Left kidney (tissue), 8 donors: ENCODE results near the gene LRRC3. TPM values are rescaled to one million over a fixed set of nuclear protein-coding genes. Genes with fewer than 3 reads are reported as not detected.
A peak's percentile ranks its signal among the peaks of the same experiment; 100 is the strongest.
"Not testable (repeated sequence)": the region's sequence is repeated elsewhere in the genome, so short reads cannot be mapped to it uniquely, and the experiment has no call there.

Source experiments
- DNase-seq: peaks from one replicate; pipeline ENCODE4 v3.0.0-alpha.2; 2013
- long read RNA-seq, 8 donors: transcript quantifications; one replicate each; lab custom pipeline, GENCODE V29; 2026
- polyA plus RNA-seq: library from polyadenylated mRNA; unstranded; fragments of 120-200 nt; gene quantifications from one replicate; pipeline ENCODE4 v1.2.1, GENCODE V29; 2013; ENCODE audit not compliant: insufficient read length

LRRC3 gene, protein sequence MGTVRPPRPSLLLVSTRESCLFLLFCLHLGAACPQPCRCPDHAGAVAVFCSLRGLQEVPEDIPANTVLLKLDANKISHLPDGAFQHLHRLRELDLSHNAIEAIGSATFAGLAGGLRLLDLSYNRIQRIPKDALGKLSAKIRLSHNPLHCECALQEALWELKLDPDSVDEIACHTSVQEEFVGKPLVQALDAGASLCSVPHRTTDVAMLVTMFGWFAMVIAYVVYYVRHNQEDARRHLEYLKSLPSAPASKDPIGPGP
- polyA plus RNA-seq: 4.6 TPM
- long read RNA-seq, donor 1, full-length matches to known transcripts: 7 of 19 reads
- long read RNA-seq, donor 1, partial matches to known transcripts: 12 of 19 reads
- long read RNA-seq, donor 1, other reads (novel, unspliced or antisense): 0 of 19 reads
- long read RNA-seq, donor 2, full-length matches to known transcripts: 2 of 2 reads
- long read RNA-seq, donor 2, partial matches to known transcripts: 0 of 2 reads
- long read RNA-seq, donor 2, other reads (novel, unspliced or antisense): 0 of 2 reads
- long read RNA-seq, donor 3, full-length matches to known transcripts: 2 of 2 reads
- long read RNA-seq, donor 3, partial matches to known transcripts: 0 of 2 reads
- long read RNA-seq, donor 3, other reads (novel, unspliced or antisense): 0 of 2 reads
- long read RNA-seq, donor 4: 0 reads
- long read RNA-seq, donor 5, full-length matches to known transcripts: 3 of 3 reads
- long read RNA-seq, donor 5, partial matches to known transcripts: 0 of 3 reads
- long read RNA-seq, donor 5, other reads (novel, unspliced or antisense): 0 of 3 reads
- long read RNA-seq, donor 6, full-length matches to known transcripts: 7 of 7 reads
- long read RNA-seq, donor 6, partial matches to known transcripts: 0 of 7 reads
- long read RNA-seq, donor 6, other reads (novel, unspliced or antisense): 0 of 7 reads
- long read RNA-seq, donor 7, full-length matches to known transcripts: 2 of 2 reads
- long read RNA-seq, donor 7, partial matches to known transcripts: 0 of 2 reads
- long read RNA-seq, donor 7, other reads (novel, unspliced or antisense): 0 of 2 reads
- long read RNA-seq, donor 8: 0 reads

DNA sequence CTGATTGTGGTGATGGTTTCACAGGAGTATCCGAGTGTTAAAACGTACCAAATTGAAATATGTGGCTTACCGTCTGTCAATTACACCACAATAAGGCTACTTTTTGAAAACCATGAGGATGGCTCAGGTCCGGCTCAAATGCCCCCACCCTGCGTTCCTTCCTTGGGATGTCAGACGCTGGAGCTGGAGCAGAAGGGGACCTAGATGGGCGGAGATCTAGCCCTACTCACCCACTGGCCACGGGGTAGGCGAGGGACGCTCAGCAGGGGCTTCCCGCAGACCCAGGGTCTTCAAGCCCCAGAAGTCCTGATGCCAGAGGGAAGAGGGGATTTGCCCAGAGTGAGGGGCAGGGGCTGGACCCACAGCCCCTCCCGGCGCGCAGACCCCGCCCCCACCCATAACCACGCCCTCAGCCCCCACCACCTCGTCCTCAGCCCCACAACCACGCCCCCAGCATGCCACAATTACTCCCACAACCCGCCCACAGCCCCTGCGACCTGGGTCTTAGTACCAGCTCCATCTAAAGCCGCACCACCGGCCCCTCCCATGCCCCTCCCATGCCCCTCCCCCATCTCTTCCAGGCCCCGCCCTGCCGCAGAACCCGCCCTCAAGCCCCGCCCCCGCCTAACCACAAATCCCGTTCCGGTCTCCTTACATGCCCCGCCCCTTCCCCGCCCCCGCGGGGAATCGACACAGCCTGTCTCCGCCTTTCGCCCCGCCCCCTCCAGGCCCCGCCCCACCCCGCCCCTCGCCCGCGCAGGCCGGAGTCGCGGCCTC, at the start of gene LRRC3:
Gene LRRC3, plus strand, starts transcription at position 764 of the 777 bp plus-strand sequence. CDS start 1,135 bp downstream, outside the sequence.
- peak; percentile 80 for DNase-seq

GRCh38 chr21:44405948-44406872, 49.1 kb upstream of the LRRC3 start:
- no peak for DNase-seq

GRCh38 chr21:44406953-44407352, 48.4 kb upstream of the LRRC3 start:
- no peak for DNase-seq

DNA sequence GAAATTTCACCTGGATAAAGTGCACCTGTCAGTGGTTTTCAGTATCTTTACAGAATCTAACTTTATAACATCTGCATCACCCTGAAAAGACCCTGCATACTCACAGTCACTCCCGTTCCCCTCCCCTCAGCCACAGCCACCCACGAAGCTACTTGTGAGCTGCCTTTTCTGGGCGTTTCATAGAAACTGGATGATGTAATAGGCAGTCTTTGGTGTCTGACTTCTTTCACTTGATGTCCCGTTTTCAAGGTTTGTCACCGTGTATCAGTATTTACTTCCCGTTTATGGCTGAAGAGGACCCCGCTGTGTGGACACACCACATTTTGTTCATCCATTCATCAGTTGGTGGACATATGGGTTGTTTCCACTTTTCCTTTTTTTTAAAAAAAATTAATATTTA, 47.8 kb upstream of the LRRC3 start:
- no peak for DNase-seq

DNA sequence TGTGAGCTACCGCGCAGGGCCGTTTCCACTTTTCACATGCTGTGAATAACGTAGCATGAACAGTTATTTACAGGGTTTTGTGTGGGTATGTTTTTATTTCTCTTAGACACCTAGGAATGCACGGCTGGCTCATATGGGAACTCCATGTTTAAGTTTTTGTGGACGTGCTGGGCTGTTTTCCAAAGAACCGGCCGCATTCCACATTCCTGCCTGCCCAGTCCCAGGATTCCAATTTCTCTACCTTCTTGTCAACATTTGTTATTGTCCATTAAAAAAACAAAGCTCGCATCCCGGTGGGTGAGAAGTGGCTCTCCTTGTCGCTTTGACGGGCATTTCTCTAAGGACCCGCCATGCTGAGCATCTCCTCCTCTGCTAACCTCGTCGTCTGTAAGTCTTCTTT, 47.1 kb upstream of the LRRC3 start:
- no peak for DNase-seq

GRCh38 chr21:44413566-44414290, 41.6 kb upstream of the LRRC3 start:
- DNase-seq: no peak

DNA sequence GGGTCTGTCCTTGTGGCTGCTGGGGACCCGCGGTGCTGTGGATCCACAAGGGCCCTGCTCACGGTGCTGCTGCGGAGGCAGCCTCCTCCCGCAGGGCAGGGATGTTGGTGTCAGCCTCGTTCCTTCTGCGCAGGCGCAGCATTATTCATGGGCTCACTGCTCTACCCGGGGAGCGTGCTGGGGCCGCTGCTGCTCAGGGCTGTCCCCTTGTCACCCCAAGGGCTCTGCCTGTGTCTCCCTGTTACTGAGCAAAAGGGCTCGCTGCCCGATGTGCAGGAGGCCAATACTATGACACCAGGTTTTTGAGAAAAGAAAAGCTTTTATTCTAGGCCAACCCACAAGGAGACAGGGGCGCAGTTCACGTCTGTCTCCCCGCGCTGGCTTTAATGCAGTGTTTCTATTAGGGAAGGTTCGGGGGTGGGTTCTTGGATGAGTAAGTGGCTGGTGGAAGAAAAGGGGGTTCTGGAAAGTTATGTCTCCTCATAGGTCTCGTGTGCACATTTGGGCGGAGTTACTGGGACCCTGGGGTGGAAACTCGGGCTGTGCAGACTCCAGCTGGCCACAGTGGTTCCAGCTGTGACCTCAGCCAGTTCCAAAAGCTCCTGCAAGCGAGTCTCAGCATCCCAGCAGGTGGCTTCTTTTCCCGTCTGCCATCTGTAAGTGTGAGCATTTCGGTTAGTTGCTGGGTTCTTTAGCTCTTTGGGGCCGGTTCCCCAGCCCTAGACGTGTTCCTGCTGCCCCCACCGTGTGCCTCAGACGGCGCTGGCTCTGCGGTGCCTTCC, 40.8 kb upstream of the LRRC3 start:
- no peak for DNase-seq

DNA sequence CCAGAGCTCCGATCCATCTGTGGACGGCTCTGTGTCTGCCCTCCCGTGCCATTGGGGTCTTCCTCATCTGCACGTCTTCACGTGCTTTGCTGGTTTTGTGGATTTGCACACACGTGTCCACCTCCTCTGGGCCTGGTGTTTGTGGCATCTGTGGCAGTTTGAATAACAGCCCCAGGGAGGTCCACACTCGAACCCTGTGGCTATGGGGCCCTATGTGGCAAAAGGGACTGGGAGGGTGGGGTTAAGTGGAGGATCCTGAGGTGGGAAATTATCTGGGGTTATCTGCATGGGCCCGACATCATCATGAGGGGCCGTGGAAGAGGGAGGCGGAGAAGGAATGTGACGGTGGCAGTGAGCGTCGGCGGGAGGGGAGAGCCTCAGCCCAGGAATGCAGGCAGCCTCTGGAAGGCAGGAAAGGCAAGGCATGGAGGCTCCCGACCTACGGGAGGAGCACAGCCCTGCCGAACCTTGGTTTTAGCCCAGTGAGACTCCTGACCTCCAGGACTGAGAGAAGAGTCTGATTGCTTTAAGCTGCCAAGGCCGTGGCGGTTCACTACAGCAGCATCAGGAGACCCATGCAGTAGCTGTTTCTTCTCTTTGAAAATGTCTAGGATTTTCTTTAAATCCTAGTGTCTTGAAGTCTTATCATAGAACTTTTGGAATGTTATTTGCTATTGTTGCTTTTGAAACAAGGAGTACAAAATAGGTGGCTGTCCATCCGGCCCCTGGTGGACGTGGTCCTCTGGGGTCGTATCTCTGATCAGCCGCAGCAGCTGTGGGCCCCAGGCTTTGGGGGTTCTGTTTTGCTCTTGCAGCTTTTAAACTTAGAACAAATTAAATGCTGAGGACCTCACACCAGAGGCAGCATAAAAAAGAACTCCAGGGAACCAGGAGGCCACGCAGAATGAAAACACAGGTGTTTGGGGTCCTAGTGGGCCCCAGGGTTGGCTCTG, 40.0 kb upstream of the LRRC3 start:
- no peak for DNase-seq

- no peak for DNase-seq
Observed at GRCh38 chr21:44416193-44416592, 39.1 kb upstream of the LRRC3 start.

- not testable (repeated sequence) for DNase-seq
Observed at GRCh38 chr21:44417621-44418107, 37.6 kb upstream of the LRRC3 start.

DNA sequence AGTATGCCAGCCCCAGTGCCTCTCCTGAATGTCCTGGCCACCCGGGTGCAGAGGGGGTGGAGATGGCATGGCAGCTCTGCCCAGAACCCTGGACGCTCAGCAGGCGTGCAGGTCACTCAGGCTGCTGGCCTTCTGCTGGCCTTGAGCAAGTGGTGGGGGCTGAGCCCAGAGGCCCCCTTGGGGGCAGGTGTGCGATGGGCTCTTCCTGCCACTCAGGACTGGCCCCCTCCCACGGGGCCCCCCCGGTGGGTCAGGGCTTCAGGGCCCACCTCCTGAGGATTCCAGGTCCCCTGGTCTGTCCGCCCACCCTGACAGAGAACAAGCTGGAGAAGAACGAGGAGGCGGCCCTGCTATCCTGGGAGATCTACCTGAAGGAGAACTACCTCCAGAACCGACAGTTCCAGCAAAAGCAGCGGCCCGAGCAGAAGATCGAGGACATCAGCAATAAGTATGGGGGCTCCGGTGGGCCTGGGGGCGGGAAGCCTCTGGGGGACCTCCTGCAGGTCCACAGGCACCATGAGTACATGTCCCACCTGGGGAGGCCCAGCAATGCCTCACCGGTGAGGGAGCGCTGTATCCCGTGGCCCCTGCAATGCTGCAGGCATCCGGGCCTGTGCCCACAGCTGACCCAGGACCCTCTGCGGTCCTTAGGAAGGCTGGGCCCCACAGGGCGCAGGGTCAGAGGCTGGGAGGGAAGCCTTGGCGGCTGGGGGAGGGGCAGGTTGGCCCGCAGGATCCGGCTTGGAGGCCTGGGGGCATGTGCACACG, 37.0 kb upstream of the LRRC3 start:
- no peak for DNase-seq

GRCh38 chr21:44418876-44419230, 36.5 kb upstream of the LRRC3 start:
- no peak for DNase-seq

GRCh38 chr21:44419679-44420078, 35.6 kb upstream of the LRRC3 start:
- DNase-seq: no peak

- DNase-seq: no peak
Observed at GRCh38 chr21:44420416-44421205, 34.7 kb upstream of the LRRC3 start.

DNA sequence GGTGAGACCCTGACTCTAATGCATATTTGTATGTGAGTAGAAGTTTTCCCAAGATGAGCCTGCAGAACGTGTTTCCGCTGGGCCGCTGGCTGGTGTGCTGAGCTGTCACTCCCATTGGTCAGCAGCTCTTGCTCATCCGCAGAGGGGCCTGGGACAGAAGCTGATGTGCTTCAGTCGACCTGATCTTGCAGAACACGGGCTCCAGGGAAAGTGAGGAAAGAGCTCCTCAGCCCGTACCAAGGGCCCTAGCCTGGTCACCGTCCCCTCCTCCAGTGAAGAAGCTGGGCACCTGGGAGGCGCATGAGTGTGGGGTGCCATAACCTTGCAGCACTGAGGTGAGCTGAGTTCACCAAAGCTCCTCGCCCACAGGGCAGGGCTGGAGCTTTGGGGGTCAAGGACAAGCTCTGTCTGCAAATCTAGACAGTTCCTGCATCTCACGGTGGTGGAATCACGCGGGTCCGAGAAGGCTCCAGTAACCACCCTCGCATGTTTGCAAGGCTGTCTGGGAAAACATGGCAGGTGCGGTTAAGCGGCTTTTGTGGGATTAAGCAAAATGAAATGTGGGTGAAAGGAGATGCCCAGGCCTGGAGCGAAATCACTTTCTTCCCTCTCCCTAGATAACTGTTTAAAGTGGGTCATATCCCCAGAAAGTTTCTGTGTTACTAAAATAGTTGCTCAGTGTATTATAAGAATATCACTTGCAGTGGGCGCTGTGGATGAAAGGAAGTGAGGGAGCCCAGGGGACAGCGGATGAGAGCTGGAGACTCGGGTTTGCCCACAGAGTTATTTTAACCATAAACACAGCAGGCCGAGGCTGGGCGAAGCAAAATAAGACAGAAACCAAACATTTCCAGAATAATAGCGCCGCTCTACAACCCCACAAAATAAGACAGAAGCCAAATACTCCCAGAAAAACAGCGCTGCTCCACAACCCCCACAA, 33.1 kb upstream of the LRRC3 start:
- DNase-seq: no peak
